ENCODE measurements around the gene GHSR.

GHSR gene, protein sequence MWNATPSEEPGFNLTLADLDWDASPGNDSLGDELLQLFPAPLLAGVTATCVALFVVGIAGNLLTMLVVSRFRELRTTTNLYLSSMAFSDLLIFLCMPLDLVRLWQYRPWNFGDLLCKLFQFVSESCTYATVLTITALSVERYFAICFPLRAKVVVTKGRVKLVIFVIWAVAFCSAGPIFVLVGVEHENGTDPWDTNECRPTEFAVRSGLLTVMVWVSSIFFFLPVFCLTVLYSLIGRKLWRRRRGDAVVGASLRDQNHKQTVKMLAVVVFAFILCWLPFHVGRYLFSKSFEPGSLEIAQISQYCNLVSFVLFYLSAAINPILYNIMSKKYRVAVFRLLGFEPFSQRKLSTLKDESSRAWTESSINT

DNA sequence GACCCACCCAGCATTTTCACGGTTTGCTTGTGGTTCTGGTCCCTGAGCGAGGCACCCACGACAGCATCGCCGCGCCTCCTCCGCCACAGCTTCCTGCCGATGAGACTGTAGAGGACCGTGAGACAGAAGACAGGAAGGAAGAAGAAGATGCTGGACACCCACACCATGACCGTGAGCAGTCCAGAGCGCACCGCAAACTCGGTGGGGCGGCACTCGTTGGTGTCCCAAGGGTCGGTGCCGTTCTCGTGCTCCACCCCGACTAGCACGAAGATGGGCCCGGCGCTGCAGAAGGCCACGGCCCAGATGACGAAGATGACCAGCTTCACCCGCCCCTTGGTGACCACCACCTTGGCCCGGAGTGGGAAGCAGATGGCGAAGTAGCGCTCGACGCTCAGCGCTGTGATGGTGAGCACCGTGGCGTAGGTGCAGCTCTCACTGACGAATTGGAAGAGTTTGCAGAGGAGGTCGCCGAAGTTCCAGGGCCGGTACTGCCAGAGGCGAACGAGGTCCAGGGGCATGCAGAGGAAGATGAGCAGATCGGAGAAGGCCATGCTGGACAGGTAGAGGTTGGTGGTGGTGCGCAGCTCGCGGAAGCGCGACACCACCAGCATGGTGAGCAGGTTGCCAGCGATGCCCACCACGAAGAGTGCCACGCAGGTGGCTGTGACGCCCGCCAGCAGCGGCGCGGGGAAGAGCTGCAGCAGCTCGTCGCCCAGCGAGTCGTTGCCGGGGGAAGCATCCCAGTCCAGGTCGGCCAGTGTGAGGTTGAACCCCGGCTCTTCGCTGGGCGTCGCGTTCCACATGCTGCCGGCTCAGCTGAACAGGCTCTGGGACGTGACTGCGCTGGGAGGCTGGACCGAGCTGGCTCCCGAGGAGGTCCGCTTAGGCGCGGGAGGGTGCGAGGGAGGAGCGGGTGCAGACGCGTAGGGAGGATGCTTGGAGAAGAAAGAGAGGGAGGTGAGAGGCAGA lies at the start of gene GHSR:
Gene GHSR, minus strand, starts transcription at position 846 of the 969 bp plus-strand sequence. Its CDS starts 43 bp downstream, at position 803.
- no peak for DNase-seq (ENCODE audit: low spot score)

GRCh38 chr3:172490198-172490669 lies 42.0 kb upstream of the GHSR start:
- peak; percentile 74 for DNase-seq (ENCODE audit: low spot score)

DNA sequence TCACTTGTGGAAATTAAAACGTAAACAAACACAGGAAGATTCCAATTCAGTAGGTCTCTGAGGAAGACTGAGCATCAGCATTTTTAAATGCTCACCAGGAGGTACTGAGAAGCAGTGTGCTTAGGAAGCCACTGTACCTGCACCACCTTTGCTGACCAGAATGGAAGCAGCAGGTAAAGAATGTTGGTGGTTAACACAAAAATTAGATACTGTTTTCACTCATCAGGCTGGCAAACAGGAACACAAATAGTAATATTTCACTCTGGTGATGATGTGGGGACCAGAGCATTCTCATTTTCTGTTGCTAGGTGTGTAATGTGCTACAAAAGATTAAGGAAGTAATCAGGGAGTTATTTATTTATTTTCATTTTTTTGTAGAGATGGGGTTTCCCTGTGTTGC lies 29.9 kb upstream of the GHSR start:
- DNase-seq (ENCODE audit: low spot score) = no peak

GRCh38 chr3:172476347-172476746 lies 28.1 kb upstream of the GHSR start:
- DNase-seq (ENCODE audit: low spot score) = no peak

DNA sequence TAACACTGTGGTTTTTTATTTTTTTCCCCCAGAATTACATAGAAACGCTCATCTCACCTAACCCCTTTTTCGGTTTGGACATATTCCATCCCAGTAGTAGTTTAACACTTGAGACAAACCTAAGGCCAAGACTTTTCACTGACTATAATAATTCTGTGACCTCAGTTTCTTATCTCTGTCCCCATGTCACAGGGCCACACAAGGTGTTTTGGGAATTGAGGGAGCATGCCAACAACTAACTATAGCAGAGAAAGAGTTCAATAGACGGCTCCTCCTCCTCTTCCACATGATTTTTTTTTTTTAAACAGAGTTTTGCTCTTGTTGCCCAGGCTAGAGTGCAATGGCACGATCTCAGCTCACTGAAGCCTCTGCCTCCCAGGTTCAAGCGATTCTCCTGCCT lies 27.4 kb upstream of the GHSR start:
- no peak for DNase-seq (ENCODE audit: low spot score)

DNA sequence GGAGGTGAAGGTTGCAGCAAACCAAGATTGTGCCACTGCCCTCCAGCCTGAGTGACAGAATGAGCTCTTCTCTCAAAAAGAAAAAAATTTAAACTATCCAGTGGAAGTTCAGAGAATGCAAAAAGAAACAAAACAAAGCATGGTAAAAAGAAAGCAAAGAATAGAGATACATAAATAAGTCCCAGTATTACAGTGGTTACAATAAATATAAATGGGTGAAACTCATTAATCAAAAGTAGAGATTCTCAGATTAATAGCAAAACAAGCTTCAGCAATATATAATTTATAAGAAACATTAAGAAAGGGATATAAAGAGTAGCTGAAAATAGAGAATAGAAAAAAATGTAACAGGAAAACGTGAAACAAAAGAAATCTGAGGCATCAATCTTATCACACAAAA lies 23.6 kb upstream of the GHSR start:
- no peak for DNase-seq (ENCODE audit: low spot score)

DNA sequence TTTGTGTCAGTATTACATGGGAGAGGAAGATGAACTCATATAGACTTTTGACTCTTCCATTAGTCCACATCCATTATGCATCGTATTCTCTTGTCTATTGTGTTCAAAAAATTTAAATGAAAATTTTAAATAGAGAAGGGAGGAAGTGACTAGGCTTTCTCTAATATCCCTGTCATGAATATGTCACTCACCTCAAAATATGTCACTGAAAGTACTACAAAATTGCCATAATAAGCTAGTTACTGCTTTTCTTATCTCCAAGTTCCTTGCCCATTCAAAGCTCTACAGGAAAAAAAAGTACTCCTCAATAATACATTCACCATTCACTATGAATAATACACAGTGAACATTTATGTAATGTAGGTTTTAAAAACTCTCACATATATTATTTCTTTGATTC lies 22.3 kb upstream of the GHSR start:
- no peak for DNase-seq (ENCODE audit: low spot score)

DNA sequence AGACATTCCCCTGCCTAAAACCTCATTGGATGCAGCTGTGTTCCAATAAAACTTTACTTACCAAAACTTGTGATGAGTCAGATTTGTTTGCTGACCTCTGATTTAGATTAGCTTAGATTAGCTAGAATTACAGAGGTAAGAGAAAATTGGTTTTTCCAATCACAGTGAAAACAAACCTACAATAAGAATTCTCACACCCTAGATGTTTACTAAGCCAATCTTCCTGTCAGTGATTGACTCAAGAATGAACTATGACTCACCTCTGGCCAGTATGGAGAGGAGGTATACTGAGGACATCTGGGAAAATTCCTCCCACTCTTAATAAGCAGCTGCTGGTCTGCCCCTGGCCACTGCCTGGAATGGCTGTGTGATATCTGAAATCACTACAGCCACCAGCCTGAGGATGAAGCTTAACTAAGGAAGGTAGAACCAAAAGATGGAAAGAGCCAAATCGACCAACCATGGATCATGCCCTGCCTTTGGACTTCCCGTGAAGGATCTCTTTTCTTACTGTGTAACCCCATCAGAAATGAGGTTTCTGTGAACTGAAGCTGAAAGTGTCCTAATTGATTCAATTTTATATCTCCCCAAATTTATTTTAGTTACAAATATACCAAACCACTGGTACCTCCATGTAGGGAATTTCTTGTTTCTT lies 19.0 kb upstream of the GHSR start:
- DNase-seq (ENCODE audit: low spot score) = peak; percentile 46

DNA sequence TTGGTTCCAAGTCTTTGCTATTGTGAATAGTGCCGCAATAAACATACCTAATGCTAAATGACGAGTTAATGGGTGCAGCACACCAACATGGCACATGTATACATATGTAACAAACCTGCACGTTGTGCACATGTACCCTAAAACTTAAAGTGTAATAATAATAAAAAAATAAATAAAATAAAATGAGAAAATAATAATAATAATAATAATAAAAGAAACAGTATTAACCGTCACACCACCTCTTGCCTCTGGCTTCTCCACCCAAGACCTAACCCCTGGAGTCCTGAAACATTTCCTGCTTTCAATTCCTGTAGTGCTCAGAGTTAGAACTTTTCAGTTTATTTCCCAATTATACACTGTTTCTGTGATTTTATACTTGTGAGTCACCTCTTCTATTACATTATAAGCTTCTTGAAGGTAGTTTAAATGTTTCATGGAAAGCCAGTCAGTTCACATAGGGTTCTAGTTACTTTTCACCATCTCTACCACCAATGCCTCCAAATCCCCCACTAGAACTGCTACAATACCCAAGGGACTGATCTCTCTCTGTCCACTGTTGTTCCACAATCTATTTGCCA lies 18.4 kb upstream of the GHSR start:
- no peak for DNase-seq (ENCODE audit: low spot score)

DNA sequence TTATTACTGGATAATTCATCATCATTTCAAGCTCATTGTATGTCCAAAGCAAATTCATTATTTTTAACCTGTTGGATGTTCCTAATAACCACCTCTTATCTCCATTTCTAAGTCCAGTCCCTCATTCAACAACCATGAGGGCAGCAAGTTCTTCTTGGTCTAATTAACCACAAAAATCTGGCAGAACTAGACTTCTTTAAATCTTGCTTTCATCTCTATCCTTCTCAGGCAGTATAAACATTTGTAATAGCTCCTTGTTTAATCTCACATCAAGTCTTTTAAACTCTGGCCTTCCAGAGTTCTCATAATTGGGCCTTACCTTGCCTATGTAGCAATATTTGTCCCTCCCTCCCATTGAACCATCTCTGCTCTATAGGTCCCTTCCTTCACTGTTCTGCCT lies 17.0 kb upstream of the GHSR start:
- no peak for DNase-seq (ENCODE audit: low spot score)

- DNase-seq (ENCODE audit: low spot score) = no peak
These were observed 16.1 kb upstream of the GHSR start for GRCh38 chr3:172464306-172464705.

- DNase-seq (ENCODE audit: low spot score) = peak; percentile 65
These were observed 13.4 kb upstream of the GHSR start for GRCh38 chr3:172461530-172462138.

DNA sequence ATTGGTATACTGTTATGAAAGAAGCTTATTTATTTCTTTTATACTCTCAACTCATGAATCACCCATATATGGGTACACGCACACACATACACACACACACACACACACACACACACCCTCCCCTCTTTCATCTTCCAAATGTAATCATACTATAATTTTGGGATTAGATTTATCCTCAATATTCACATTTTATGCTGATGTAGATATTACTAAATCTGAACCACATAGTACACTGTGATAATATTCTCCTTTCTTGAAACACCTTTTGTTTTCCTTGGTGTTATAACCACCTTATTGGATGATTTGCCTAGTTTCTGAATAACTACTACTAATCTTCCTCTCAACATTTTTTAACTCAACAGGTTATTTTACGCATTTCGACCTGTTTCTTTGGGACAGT lies 8.1 kb upstream of the GHSR start:
- no peak for DNase-seq (ENCODE audit: low spot score)

- no peak for DNase-seq (ENCODE audit: low spot score)
These were observed 5.9 kb upstream of the GHSR start for GRCh38 chr3:172454180-172454579.

- DNase-seq (ENCODE audit: low spot score) = no peak
These were observed 1.4 kb upstream of the GHSR start for GRCh38 chr3:172449466-172450149.

GRCh38 chr3:172448661-172449465 lies 607 bp upstream of the GHSR start:
- DNase-seq (ENCODE audit: low spot score) = no peak

DNA sequence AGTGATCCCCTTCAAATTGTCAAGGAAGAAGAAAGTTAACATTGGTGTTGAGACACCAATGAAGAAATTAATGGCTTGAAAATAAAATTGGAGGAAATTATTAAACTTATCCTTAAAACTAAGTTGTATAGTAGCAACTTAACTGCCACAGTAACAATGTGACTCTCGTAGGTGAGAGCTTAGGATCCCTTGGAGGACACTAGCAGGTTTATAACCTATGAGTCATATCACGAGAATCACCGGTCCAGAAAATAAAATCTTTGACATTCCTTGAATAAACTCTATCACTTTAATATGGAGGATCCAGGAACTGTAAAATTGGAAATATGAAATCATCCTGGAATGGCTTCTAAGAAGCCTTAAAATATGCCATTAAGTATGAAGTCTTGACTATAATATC lies 2.1 kb downstream of the GHSR start:
- DNase-seq (ENCODE audit: low spot score) = peak; percentile 40

GRCh38 chr3:172444821-172445220 lies 3.4 kb downstream of the GHSR start:
- no peak for DNase-seq (ENCODE audit: low spot score)

GRCh38 chr3:172442606-172443005 lies 5.7 kb downstream of the GHSR start:
- no peak for DNase-seq (ENCODE audit: low spot score)

DNA sequence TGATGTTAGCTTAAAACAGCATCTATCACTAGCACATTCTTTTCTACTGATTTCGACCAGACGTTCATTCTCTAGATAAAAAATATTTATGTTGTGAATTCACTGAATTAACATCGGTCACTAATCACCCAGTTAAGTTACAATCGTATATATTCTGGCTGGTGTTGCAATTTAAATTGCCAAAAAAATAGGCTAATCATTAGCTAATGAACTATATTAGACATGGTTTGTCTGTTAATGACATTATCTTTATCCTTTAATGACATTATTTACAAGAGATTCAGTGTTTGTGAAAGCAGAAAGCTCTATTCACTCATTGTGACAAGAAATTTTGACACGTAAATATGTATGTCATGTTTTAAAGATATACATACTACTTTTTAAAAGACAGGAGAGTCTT lies 6.7 kb downstream of the GHSR start:
- DNase-seq (ENCODE audit: low spot score) = no peak

All from LoVo (cell line).